Keratinocyte (primary cell): ENCODE results near the gene CCT6B. TPM values are rescaled to one million over a fixed set of nuclear protein-coding genes. Genes with fewer than 3 reads are reported as not detected.

Source experiments
- DNase-seq: peaks from one replicate; pipeline ENCODE4 v3.0.0-alpha.2; 2011; ENCODE audit warnings: low read depth, missing footprints, low spot score
- FAIRE-seq: peaks from 2 replicates; lab custom pipeline; 2011; peaks lifted over from hg19 to GRCh38; lab: Jason Lieb, UNC
- H2AFZ ChIP-seq: 2 replicates; pipeline ENCODE4 v1.6.0; 2012; ENCODE audit warnings: low read length, control low read depth, inconsistent platforms; ENCODE audit not compliant: control insufficient read depth
- H3K27ac ChIP-seq: 2 replicates; pipeline ENCODE4 v1.5.1; 2011; ENCODE audit warnings: low read length; ENCODE audit not compliant: control insufficient read depth, insufficient read depth
- H3K27me3 ChIP-seq: 3 replicates; pipeline ENCODE4 v1.6.0; 2011; ENCODE audit warnings: low read length; ENCODE audit not compliant: control insufficient read depth, insufficient read depth; ENCODE audit errors: extremely low read depth
- H3K36me3 ChIP-seq, 2 experiments: 2 replicates in 1 of 2; 3 replicates in 1 of 2; pipeline ENCODE4 v1.5.1; 2011; ENCODE audit warnings: low read length in 2 of 2, mild to moderate bottlenecking in 1 of 2; ENCODE audit not compliant: control insufficient read depth in 2 of 2, insufficient read depth in 2 of 2; ENCODE audit errors: extremely low read depth in 1 of 2
- H3K4me1 ChIP-seq: 3 replicates; pipeline ENCODE4 v1.5.1; 2011; ENCODE audit warnings: low read length; ENCODE audit not compliant: control insufficient read depth, insufficient read depth; ENCODE audit errors: extremely low read depth
- H3K4me2 ChIP-seq: 3 replicates; pipeline ENCODE4 v1.6.0; 2011; ENCODE audit warnings: low read depth, low read length; ENCODE audit not compliant: control insufficient read depth, insufficient read depth; ENCODE audit errors: extremely low read depth
- H3K4me3 ChIP-seq, 3 experiments: fragments of 200-600 bp in 1 of 3; sonication (generic) in 1 of 3; 2 replicates in 2 of 3; 3 replicates in 1 of 3; pipeline ENCODE4 v1.5.1; 2011 to 2016; ENCODE audit warnings: low read length in 3 of 3, mild to moderate bottlenecking in 3 of 3, control low read depth in 2 of 3, inconsistent platforms in 1 of 3, low read depth in 1 of 3, mixed read lengths in 1 of 3, mixed run types in 1 of 3, moderate library complexity in 1 of 3; ENCODE audit not compliant: control insufficient read depth in 2 of 3, insufficient read depth in 2 of 3; ENCODE audit errors: extremely low read depth in 1 of 3
- H3K79me2 ChIP-seq: 2 replicates; pipeline ENCODE4 v1.6.0; 2012; ENCODE audit warnings: low read length; ENCODE audit not compliant: control insufficient read depth, insufficient read depth
- H3K9ac ChIP-seq: 3 replicates; pipeline ENCODE4 v1.6.0; 2011; ENCODE audit warnings: low read length; ENCODE audit not compliant: control insufficient read depth, insufficient read depth; ENCODE audit errors: extremely low read depth
- H3K9me1 ChIP-seq: 3 replicates; pipeline ENCODE4 v1.6.0; 2011; ENCODE audit warnings: low read length; ENCODE audit not compliant: control insufficient read depth, insufficient read depth; ENCODE audit errors: extremely low read depth
- H3K9me3 ChIP-seq: 2 replicates; pipeline ENCODE4 v1.5.1; 2012; ENCODE audit warnings: low read depth, low read length; ENCODE audit not compliant: control insufficient read depth
- H4K20me1 ChIP-seq: 3 replicates; pipeline ENCODE4 v1.6.0; 2011; ENCODE audit warnings: low read length; ENCODE audit not compliant: control insufficient read depth, insufficient read depth; ENCODE audit errors: extremely low read depth
- CTCF ChIP-seq, 3 experiments: IDR thresholded peaks in 1 of 3; conservative IDR thresholded peaks in 1 of 3; optimal IDR thresholded peaks in 1 of 3; 2 replicates in 2 of 3; 3 replicates in 1 of 3; pipeline versions ENCODE3 to v1.5.1; 2011; ENCODE audit warnings: low read length in 3 of 3, mild to moderate bottlenecking in 3 of 3, moderate library complexity in 2 of 3, control low read depth in 1 of 3, inconsistent platforms in 1 of 3; ENCODE audit not compliant: insufficient read depth in 2 of 3; ENCODE audit errors: extremely low read depth in 1 of 3
- EZH2 ChIP-seq: IDR thresholded peaks from one replicate; pipeline ENCODE4 v1.6.1; 2012; ENCODE audit warnings: inconsistent platforms, mild to moderate bottlenecking, low read length, moderate library complexity
- dilution Hi-C: fragments of 300-500 bp; cut with MboI; formaldehyde crosslinking; loops from one replicate; pipeline ENCODE4 v1.7.0; 2020; ENCODE audit warnings: low sequenced_read_pairs; ENCODE audit not compliant: extremely low pct_ligation_motif_present
- polyA plus RNA-seq, 5 experiments: library from polyadenylated mRNA; depleted of rRNA in 3 of 5; stranded (reverse) in 3 of 5; stranded (forward) in 1 of 5; unstranded in 1 of 5; fragments of >200 nt; gene quantifications; 1 replicate in 1 of 5; 2 replicates in 3 of 5; 3 replicates in 1 of 5; pipeline versions ENCODE4 v1.2.1 to v1.2.3, GENCODE V29; 2011 to 2012; ENCODE audit warnings: missing spikeins in 2 of 5, low read depth in 1 of 5, low replicate concordance in 1 of 5

Gene CCT6B
- polyA plus RNA-seq, 1 donor (not counting 4 experiments of a cell fraction or from before 2014, with no cell fraction given): 1.1 TPM

GRCh38 chr17:34926661-34927060 is 34.6 kb downstream of the CCT6B start:
- Histone ChIP-seq H3K4me2 (no peak overlapping the region), H3K4me1 (no peaks in the 10 kb centered on the region), H3K27ac (no peak overlapping the region), H4K20me1 (no peaks in the 10 kb centered on the region), H2AFZ (no peak overlapping the region), H3K4me3 (no peak overlapping the region), H3K9me3 (no peaks in the 10 kb centered on the region), H3K79me2 (no peaks in the 10 kb centered on the region), H3K27me3 (no peaks in the 10 kb centered on the region), H3K36me3 (no peaks in the 10 kb centered on the region), H3K9ac (no peak overlapping the region), H3K9me1 (no peaks in the 10 kb centered on the region)
- DNase-seq (no peak), FAIRE-seq (no peak)
- dilution Hi-C loops: no loop called here
- TF ChIP-seq EZH2: no peak
- no peak for TF ChIP-seq CTCF (optimal IDR thresholded peaks at IDR 0.05 in 1 of 3, IDR thresholded peaks at IDR 0.05 in 1 of 3, conservative IDR thresholded peaks at IDR 0.05 in 1 of 3; ENCODE audit: extremely low read depth in 1 of 3, insufficient read depth in 2 of 3, low read length in 3 of 3)

- Histone ChIP-seq H3K79me2 (no peaks in the 10 kb centered on the region), H3K4me2 (no peak overlapping the region), H2AFZ (no peak overlapping the region), H3K9ac (no peak overlapping the region), H3K9me1 (no peaks in the 10 kb centered on the region), H3K36me3 (no peaks in the 10 kb centered on the region), H3K9me3 (no peaks in the 10 kb centered on the region), H3K4me3 (no peak overlapping the region), H3K27ac (no peak overlapping the region), H4K20me1 (no peaks in the 10 kb centered on the region), H3K27me3 (no peaks in the 10 kb centered on the region), H3K4me1 (no peaks in the 10 kb centered on the region)
- DNase-seq (no peak), FAIRE-seq (no peak)
- TF ChIP-seq EZH2: no peak
- no peak for TF ChIP-seq CTCF (optimal IDR thresholded peaks at IDR 0.05 in 1 of 3, IDR thresholded peaks at IDR 0.05 in 1 of 3, conservative IDR thresholded peaks at IDR 0.05 in 1 of 3; ENCODE audit: extremely low read depth in 1 of 3, insufficient read depth in 2 of 3, low read length in 3 of 3)
- dilution Hi-C loops: no loop called here
Observed at GRCh38 chr17:34920676-34921075, 40.6 kb downstream of the CCT6B start.
